Pons (tissue), 1 donor: ENCODE measurements around the gene HBG2.
"Not testable (repeated sequence)": the region's sequence is repeated elsewhere in the genome, so short reads cannot be mapped to it uniquely, and the experiment has no call there.

Experiments
- DNase-seq: peaks from one replicate; pipeline ENCODE4 v3.0.0-alpha.2; 2016; ENCODE audit warnings: low spot score

Gene HBG2

GRCh38 chr11:5281596-5281995 lies 27.0 kb upstream of the HBG2 start:
- no peak for DNase-seq

DNA sequence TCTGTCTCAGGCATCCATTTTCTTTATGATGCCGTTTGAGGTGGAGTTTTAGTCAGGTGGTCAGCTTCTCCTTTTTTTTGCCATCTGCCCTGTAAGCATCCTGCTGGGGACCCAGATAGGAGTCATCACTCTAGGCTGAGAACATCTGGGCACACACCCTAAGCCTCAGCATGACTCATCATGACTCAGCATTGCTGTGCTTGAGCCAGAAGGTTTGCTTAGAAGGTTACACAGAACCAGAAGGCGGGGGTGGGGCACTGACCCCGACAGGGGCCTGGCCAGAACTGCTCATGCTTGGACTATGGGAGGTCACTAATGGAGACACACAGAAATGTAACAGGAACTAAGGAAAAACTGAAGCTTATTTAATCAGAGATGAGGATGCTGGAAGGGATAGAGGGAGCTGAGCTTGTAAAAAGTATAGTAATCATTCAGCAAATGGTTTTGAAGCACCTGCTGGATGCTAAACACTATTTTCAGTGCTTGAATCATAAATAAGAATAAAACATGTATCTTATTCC lies 26.1 kb upstream of the HBG2 start:
- peak; percentile 37 for DNase-seq

- no peak for DNase-seq
Measured at GRCh38 chr11:5279471-5280090, 25.0 kb upstream of the HBG2 start.

DNA sequence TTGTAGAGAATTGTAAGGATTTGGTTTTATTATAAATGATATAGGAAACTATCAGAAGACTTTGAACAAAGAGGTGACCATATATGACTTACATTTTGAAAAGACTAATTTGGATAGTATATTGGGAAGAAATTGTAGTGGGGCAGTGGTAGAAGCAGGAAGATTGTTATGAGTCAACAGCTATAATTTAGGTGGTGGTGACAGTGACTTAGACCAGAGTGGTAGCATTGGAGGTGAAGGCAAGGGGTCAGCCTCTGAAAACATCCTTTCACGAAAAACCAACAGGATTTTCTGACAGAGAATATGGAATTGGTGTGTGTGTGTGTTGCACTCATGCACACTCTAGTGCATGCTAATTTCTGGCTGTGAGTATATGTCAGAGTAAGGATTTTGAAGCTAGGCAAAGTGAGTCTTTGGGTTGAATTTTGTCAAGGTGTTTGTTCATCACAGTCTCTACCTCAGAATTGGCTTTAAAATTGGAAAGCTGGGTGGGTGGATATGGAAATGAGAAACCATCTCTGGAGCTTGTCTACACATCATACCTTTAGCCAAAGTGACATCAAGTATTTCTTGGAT lies 23.3 kb upstream of the HBG2 start:
- DNase-seq: no peak

GRCh38 chr11:5276697-5277096 lies 22.1 kb upstream of the HBG2 start:
- DNase-seq: no peak

GRCh38 chr11:5275369-5276110 lies 21.0 kb upstream of the HBG2 start:
- DNase-seq: no peak

DNA sequence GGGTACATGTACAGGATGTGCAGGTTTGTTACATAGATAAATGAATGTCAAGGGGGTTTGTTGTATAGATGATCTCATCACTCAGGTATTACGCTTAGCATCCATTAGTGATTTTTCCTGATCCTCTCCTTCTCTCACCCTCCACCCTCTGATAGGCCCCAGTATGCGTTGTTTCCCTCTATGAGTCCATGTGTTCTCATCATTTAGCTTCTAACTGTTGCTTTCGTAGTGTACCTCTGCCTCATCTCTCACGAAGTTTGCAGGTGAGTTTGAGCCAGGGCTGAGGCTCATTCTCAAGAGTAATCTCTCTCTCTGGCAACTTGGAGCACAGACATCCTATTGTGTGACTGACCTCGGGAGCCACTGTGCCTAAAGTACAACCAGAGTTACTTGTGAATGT lies 19.8 kb upstream of the HBG2 start:
- DNase-seq: no peak

DNA sequence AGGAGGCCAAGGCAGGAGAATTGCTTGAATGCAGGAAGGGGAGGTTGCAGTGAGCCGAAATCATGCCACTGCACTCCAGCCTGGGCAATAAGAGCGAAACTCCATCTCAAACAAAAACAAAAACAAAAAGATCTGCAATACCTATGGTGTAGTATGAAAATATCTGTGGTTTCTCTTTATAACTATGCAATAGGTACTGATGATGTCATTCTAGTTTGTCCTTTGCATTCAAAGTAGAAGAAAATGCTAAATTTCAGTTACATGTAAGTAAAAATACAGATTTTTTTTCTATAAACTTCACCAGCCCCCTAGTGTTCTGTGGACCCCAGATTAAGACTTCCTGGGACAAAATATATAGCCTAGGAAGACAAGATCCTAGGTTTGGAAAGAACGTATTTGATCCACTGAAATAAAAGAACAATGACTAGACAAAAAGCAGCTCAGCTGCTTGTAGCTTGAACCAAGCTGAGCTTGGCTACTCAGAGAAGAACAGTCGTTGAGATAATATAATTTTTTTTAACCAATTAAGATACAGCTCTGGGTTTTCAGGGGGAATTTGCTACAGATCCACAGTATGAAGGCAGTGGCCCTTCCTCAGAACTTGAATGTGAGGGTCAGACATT lies 17.9 kb upstream of the HBG2 start:
- DNase-seq: no peak

DNA sequence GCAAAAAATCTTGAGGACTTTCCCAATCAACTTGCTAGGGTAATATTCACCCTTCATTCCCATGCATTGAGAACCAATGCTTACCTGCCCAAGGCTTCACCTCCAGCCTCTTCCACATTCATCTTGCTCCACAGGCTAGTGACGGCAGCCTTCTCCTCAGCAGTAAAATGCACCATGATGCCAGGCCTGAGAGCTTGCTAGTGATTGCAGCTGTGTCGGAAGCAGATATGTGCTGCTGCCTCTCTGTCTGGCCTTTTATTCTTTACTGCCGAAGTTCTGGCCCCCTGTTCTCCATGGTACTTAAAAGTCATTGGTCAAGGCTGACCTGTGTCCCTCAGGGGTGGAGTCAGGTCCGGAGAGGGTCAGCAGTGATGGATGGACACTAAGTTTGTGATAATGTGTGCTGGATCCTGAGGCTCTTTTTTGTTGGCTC lies 15.2 kb upstream of the HBG2 start, which contains the start of gene HBE1:
Gene HBE1, minus strand, starts transcription at position 231 of the 433 bp plus-strand sequence. Its CDS starts 55 bp downstream, at position 176.
- no peak for DNase-seq

- no peak for DNase-seq
Measured at GRCh38 chr11:5267033-5267563, 12.5 kb upstream of the HBG2 start.

DNA sequence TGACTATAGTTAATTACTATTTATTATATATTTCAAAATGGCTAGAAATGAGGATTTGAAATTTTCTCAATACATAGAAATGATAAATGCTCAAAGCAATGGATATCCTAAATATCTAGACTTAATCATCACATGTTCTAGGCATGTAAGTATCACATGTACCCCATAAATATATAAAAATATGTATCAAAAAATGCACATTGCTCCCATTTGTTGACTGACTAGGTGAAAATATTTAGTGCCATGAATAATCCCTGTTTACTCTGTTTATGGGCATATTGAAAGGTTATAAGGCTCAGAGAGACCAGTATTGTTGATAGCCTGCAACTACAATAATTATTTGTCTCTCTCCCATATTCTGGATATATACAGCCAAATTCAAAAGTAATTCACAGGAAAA lies 12.0 kb upstream of the HBG2 start:
- DNase-seq: no peak

DNA sequence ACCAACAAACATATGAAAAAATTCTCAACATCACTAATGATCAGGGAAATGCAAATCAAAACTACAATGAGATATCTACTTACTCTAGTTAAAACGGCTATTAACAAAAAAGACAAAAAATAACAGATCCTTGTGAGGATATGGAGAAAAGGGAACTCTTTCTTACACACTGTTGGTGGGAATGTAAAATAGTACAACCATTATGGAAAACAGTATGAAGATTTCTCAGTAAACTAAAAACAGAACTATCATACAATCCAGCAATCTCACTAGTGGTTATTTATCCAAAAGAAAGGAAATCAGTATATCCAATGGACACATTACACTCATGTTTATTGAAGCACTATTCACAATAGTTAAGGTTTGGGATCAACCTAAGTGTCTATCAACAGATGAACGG lies 11.3 kb upstream of the HBG2 start:
- no peak for DNase-seq

GRCh38 chr11:5258543-5259262 lies 4.1 kb upstream of the HBG2 start:
- DNase-seq: no peak

- DNase-seq: no peak
Measured at GRCh38 chr11:5257296-5257695, 2.7 kb upstream of the HBG2 start.

GRCh38 chr11:5254023-5254422 lies 558 bp downstream of the HBG2 start:
- not testable (repeated sequence) for DNase-seq

DNA sequence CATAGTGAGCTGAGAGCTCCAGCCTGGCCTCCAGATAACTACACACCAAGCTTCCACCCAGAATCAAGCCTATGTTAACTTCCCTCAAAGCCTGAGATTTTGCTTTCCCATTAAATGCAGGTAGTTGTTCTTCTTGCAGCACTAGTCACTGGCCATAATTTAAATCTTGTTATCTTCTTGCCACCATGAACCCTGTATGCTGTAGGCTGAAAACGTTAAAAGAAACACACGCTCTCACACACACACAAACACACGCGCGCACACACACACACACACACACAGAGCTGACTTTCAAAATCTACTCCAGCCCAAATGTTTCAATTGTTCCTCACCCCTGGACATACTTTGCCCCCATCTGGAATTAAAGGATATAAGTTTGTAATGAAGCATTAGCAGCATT lies 1.1 kb downstream of the HBG2 start:
- DNase-seq: not testable (repeated sequence)

GRCh38 chr11:5252919-5253265 lies 1.7 kb downstream of the HBG2 start:
- no peak for DNase-seq

DNA sequence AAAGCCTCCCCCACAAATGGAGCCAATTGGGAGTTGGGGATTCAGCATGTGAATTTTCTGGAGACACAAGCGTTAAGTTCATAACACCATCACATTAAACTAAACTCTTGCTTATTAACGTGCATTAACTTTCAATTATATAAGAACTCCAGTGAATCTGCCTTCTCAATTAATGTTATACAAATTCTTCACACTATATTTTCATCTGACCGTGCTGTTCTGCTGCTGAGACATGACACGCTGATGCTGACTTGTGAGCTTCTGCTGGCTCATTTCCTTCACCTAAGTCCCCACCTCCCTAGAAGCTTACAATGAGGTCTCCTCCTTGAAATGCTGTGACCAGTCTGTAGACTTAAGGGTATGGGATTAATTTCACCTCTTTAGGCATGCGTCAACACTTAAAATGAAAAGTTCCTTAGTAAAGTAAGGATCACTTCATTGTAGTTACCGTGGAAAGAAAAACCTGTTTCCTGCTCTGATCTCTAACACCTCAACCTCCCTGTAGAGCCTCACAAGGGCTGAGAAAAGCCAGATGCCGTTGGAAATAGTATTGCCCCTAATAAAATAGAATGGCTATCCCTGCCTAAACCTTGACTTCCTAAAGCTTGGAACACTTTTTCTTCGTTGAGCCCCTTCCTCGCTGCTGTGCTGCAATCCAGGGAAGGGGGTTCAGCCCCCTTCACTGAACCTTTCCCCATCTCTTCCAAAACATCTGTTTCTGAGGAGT lies 2.2 kb downstream of the HBG2 start:
- DNase-seq: no peak

DNA sequence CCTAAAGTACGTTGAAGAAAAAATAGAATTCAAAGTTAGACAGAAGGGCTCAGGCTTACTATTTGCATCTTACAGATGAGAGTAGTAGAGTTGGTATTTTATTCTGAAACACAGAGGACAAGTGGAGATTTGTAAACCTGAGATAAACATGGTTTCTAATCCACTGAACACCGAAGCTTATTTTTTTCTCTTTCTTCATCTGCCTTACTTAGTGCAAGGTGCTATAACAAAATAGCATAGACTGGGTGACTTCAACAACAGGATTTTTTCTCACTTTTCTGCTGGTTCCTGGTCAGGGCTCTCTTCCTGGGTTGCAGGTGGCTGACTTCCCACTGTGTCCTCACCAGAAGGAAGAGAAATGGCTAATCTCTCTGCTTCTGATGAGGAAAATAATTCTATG lies 2.8 kb downstream of the HBG2 start:
- DNase-seq: no peak

DNA sequence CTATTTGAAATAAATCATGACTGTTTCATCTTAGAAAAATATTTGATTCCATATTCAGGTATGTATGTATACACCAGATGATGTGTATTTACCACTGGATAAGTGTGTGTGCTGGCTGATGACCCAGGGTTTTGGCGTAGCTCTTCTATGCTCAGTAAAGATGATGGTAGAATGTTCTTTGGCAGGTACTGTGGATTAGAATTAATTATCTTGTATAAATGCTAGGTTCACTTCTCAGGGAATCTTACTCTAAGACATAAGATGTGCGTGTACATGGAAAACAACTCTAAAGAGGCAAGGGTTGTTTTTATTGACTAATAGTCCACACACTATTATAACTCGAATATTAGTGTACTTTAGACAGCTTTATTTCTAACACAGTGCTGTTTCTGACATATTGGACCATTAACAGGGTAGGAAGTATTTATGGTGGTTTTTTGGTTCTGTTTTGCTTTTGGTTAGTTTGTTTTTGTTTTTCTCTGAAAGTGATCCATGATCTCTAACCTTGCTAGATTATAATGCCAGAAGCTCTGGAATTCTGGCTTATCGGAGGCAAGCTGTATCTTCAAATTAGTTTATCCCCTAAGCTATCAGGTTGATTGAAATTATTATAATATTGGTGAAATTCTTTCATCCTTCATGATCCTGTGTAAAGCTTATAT lies 3.9 kb downstream of the HBG2 start:
- no peak for DNase-seq
